Neutrophil (primary cell): ENCODE results near the gene CELF2.

Experiments
- H3K27ac ChIP-seq: fragments of 200-600 bp; sonication (generic); 2 replicates; pipeline ENCODE4 v1.5.1; 2016; ENCODE audit warnings: mild to moderate bottlenecking, moderate library complexity
- H3K27me3 ChIP-seq: fragments of 200-600 bp; sonication (generic); 2 replicates; pipeline ENCODE4 v1.6.0; 2016; ENCODE audit warnings: mild to moderate bottlenecking
- H3K36me3 ChIP-seq: fragments of 200-600 bp; sonication (generic); 2 replicates; pipeline ENCODE4 v1.5.1; 2017
- H3K4me1 ChIP-seq, 2 experiments: fragments of 200-600 bp in 1 of 2; sonication (generic) in 1 of 2; 1 replicate in 1 of 2; 2 replicates in 1 of 2; pipeline versions ENCODE4 v1.5.1 to v1.6.1; 2013 to 2016; ENCODE audit warnings: low read depth in 1 of 2, low read length in 1 of 2, mild to moderate bottlenecking in 1 of 2, moderate library complexity in 1 of 2; ENCODE audit not compliant: control insufficient read depth in 1 of 2, insufficient read depth in 1 of 2
- H3K4me3 ChIP-seq, 2 experiments: fragments of 200-600 bp in 1 of 2; sonication (generic) in 1 of 2; 1 replicate in 1 of 2; 2 replicates in 1 of 2; pipeline ENCODE4 v1.5.1; 2013 to 2016; ENCODE audit warnings: low read depth in 1 of 2, low read length in 1 of 2, mild to moderate bottlenecking in 1 of 2, moderate library complexity in 1 of 2
- H3K9me3 ChIP-seq: fragments of 200-600 bp; sonication (generic); 2 replicates; pipeline ENCODE4 v1.5.1; 2016
- CTCF ChIP-seq: fragments of 200-600 bp; sonication (generic); IDR thresholded peaks from 2 replicates; pipeline ENCODE4 v1.5.1; 2016; ENCODE audit warnings: antibody characterized with exemption

The CELF2 gene

GRCh38 chr10:11353006-11353896, 335.6 kb downstream of the CELF2 start:
- H3K4me1 ChIP-seq, result peaks cover 15 to 28% of the 10 kb centered on the region in 2 experiments
- no peak for TF ChIP-seq CTCF
- H3K27me3 ChIP-seq, result peaks cover 19% of the 10 kb centered on the region
- no peaks in the 10 kb centered on the region for H3K36me3 ChIP-seq
- no peaks in the 10 kb centered on the region for H3K9me3 ChIP-seq
- H3K4me3 ChIP-seq, result no peak overlapping the region
- no peak overlapping the region for H3K27ac ChIP-seq

GRCh38 chr10:11354823-11355222, 337.2 kb downstream of the CELF2 start:
- Histone ChIP-seq H3K4me3 (no peak overlapping the region), H3K36me3 (no peaks in the 10 kb centered on the region), H3K4me1 (peaks cover 16 to 31% of the 10 kb centered on the region in 2 experiments), H3K27ac (no peak overlapping the region), H3K27me3 (peaks cover 19% of the 10 kb centered on the region), H3K9me3 (no peaks in the 10 kb centered on the region)
- no peak for TF ChIP-seq CTCF

GRCh38 chr10:11355592-11355991, 337.9 kb downstream of the CELF2 start:
- peaks cover 19% of the 10 kb centered on the region for H3K27me3 ChIP-seq
- no peak overlapping the region for H3K27ac ChIP-seq
- H3K4me3 ChIP-seq, result no peak overlapping the region
- peaks cover 16 to 31% of the 10 kb centered on the region in 2 experiments for H3K4me1 ChIP-seq
- no peaks in the 10 kb centered on the region for H3K36me3 ChIP-seq
- no peak for TF ChIP-seq CTCF
- no peaks in the 10 kb centered on the region for H3K9me3 ChIP-seq

- no peak for TF ChIP-seq CTCF
- no peaks in the 10 kb centered on the region for H3K36me3 ChIP-seq
- H3K9me3 ChIP-seq, result no peaks in the 10 kb centered on the region
- H3K4me1 ChIP-seq, result peaks cover 16 to 31% of the 10 kb centered on the region in 2 experiments
- peaks cover 9% of the 10 kb centered on the region for H3K27me3 ChIP-seq
- H3K27ac ChIP-seq, result no peak overlapping the region
- no peak overlapping the region for H3K4me3 ChIP-seq
Measured at GRCh38 chr10:11357439-11357838, 339.8 kb downstream of the CELF2 start.

GRCh38 chr10:11358011-11358410, 340.3 kb downstream of the CELF2 start:
- Histone ChIP-seq H3K4me3 (no peak overlapping the region), H3K4me1 (peaks cover 16 to 31% of the 10 kb centered on the region in 2 experiments), H3K27me3 (peaks cover 4% of the 10 kb centered on the region), H3K27ac (no peak overlapping the region), H3K36me3 (no peaks in the 10 kb centered on the region), H3K9me3 (no peaks in the 10 kb centered on the region)
- TF ChIP-seq CTCF, result no peak
